ENCODE data around the gene EPHB1. TPM values are rescaled to one million over a fixed set of nuclear protein-coding genes. Genes with fewer than 3 reads are reported as not detected.

EPHB1 gene
- total RNA-seq, 2 donors from 2014 or later, result 2.3 to 21.2 TPM

GRCh38 chr3:134991472-134992010 is 196.5 kb downstream of the EPHB1 start:
- DNase-seq (ENCODE audit: low spot score), result no peak
- Histone ChIP-seq H3K4me1 (replicated peaks) (no peaks in the 10 kb centered on the region), H3K27ac (no peak overlapping the region), H3K9me3 (no peaks in the 10 kb centered on the region), H3K36me3 (no peaks in the 10 kb centered on the region), H3K4me3 (no peak overlapping the region), H3K27me3 (replicated peaks; ENCODE audit: insufficient read depth) (no peaks in the 10 kb centered on the region)
- intact Hi-C loops (cut with DNase I), result no loop called here
- no peak for TF ChIP-seq POLR2A (IDR thresholded peaks at IDR 0.05)
- TF ChIP-seq POLR2AphosphoS5 (IDR thresholded peaks at IDR 0.05), result no peak
- TF ChIP-seq CTCF (IDR thresholded peaks at IDR 0.05), result no peak
- 69% methylated on average over 2 of the region's 2 CpGs for WGBS

DNA sequence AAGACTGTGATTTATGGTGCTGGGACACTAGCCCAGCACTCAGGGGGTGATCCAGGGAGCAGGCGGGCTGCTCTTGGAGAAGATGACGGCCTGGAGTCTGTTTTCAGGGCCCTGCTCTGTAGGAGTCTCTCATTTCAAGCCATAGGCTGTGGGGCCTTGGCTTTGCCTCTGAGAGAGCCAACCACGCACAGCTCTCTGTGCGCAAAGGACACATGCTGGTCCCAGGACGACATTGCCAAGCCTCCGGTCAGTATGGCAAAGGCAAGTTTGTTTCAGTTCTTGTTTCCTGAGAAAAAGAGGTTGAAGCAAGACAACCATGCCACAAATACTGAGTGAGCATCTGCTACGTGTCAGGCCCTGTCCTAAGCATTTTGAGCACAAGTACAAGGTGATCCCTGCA is 197.1 kb downstream of the EPHB1 start:
- H3K9me3 ChIP-seq, result no peaks in the 10 kb centered on the region
- no peak for TF ChIP-seq POLR2AphosphoS5 (IDR thresholded peaks at IDR 0.05)
- no peak for TF ChIP-seq CTCF (IDR thresholded peaks at IDR 0.05)
- no peak for TF ChIP-seq POLR2A (IDR thresholded peaks at IDR 0.05)
- intact Hi-C loops (cut with DNase I), result no loop called here
- no peak overlapping the region for H3K27ac ChIP-seq
- DNase-seq (ENCODE audit: low spot score), result no peak
- no peak overlapping the region for H3K4me3 ChIP-seq
- H3K36me3 ChIP-seq, result no peaks in the 10 kb centered on the region
- no peaks in the 10 kb centered on the region for H3K27me3 ChIP-seq (replicated peaks; ENCODE audit: insufficient read depth)
- WGBS, result 71% methylated on average over 7 of the region's 7 CpGs
- no peaks in the 10 kb centered on the region for H3K4me1 ChIP-seq (replicated peaks)

DNA sequence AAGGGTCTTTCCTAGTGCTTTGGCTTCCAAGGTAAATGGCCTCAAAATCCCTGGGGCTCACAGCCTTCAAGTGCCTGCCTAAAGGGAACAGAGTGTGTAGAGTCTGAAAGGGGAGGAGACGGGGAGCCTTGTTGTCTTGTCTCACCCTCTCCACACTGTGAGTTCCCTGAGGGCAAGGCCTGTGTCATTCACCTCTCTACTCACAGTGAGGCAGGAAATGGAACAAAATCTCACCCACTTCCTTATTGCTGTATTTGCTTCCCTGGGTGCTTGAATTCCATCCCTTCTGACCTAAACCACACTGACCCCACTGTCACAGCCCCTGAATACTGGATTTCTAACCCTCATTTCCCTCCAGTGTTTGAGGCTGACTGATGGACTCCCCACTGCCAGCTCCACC is 197.5 kb downstream of the EPHB1 start:
- TF ChIP-seq POLR2AphosphoS5 (IDR thresholded peaks at IDR 0.05) (no peak), POLR2A (IDR thresholded peaks at IDR 0.05) (no peak), CTCF (IDR thresholded peaks at IDR 0.05) (no peak)
- H3K4me1 ChIP-seq (replicated peaks), result no peaks in the 10 kb centered on the region
- no peaks in the 10 kb centered on the region for H3K27me3 ChIP-seq (replicated peaks; ENCODE audit: insufficient read depth)
- intact Hi-C loops (cut with DNase I), result no loop called here
- DNase-seq (ENCODE audit: low spot score), result no peak
- WGBS, result 0% methylated on average over 1 of the region's 1 CpG
- H3K4me3 ChIP-seq, result no peak overlapping the region
- no peaks in the 10 kb centered on the region for H3K9me3 ChIP-seq
- no peak overlapping the region for H3K27ac ChIP-seq
- H3K36me3 ChIP-seq, result no peaks in the 10 kb centered on the region

DNA sequence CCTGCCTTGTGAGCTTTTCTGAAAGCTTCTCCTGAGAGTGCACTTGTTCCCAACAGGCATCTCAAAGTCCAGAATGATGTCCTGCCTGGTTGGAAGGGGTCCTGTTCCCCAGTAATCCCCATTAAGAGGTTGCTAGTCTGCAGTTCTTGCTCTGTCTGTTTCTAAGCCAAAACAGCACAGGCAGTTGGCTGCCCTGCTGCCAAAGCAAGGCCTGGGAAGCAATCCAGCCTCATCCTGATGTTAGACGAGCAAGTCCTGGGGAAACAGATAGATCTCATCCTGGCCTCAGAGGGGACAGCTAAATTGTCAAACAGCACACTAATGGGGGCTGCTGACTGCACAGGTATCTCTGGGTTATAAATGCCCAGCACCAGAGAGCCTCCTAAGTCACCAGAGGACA is 198.0 kb downstream of the EPHB1 start:
- Histone ChIP-seq H3K36me3 (no peaks in the 10 kb centered on the region), H3K27ac (no peak overlapping the region), H3K9me3 (no peaks in the 10 kb centered on the region), H3K4me1 (replicated peaks) (no peaks in the 10 kb centered on the region), H3K27me3 (replicated peaks; ENCODE audit: insufficient read depth) (no peaks in the 10 kb centered on the region), H3K4me3 (no peak overlapping the region)
- WGBS, result 36% methylated on average over 1 of the region's 1 CpG
- DNase-seq (ENCODE audit: low spot score), result no peak
- no peak for TF ChIP-seq POLR2AphosphoS5 (IDR thresholded peaks at IDR 0.05)
- no peak for TF ChIP-seq CTCF (IDR thresholded peaks at IDR 0.05)
- no peak for TF ChIP-seq POLR2A (IDR thresholded peaks at IDR 0.05)
- intact Hi-C loops (cut with DNase I), result no loop called here

DNA sequence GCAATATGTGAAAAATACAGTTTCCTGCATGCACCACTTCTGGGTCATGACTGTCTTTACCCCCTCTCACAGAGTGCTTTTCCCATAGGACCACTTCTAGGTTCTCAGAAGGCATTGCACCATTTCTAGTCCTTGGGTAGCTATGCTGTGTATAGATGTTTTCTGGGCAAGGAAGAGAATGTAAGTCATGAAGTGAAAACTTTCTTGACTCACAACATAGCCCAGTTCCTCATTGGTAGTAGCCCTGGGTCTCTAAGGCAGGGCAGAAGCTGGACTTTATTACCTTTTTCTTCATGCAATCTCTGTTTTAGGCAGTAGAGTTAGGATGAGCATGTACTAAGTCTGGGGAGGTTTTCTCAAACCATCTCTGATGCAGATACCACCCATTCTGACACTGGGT is 203.1 kb downstream of the EPHB1 start:
- intact Hi-C loops (cut with DNase I), result no loop called here
- TF ChIP-seq CTCF (IDR thresholded peaks at IDR 0.05) (no peak), POLR2AphosphoS5 (IDR thresholded peaks at IDR 0.05) (no peak), POLR2A (IDR thresholded peaks at IDR 0.05) (no peak)
- H3K36me3 ChIP-seq, result no peaks in the 10 kb centered on the region

More for the DNA sequence above, 203.1 kb downstream of the EPHB1 start:
- H3K27ac ChIP-seq, result no peak overlapping the region
- no peak overlapping the region for H3K4me3 ChIP-seq
- DNase-seq (ENCODE audit: low spot score), result no peak
- H3K4me1 ChIP-seq (replicated peaks), result no peaks in the 10 kb centered on the region
- H3K9me3 ChIP-seq, result no peaks in the 10 kb centered on the region
- no peaks in the 10 kb centered on the region for H3K27me3 ChIP-seq (replicated peaks; ENCODE audit: insufficient read depth)
